A673 (cell line): Measurements from ENCODE around the gene VPS4A.

Experiments used
- EZH2 ChIP-seq: fragments of 200-600 bp; sonication (generic); IDR thresholded peaks from 2 replicates; pipeline ENCODE4 v1.6.1; 2017; ENCODE audit warnings: borderline replicate concordance, low read depth, mild to moderate bottlenecking, mixed read lengths, antibody characterized with exemption, low read length; ENCODE audit not compliant: poor library complexity, severe bottlenecking
- TF ChIP-seq, protein P1 (sequence below): fragments of 300-800, 200-600 bp; sonication (generic); conservative IDR thresholded peaks from 2 replicates; pipeline ENCODE4 v1.5.1; 2017; ENCODE audit warnings: low read depth, mild to moderate bottlenecking, antibody characterized with exemption, low read length, moderate library complexity, mixed read lengths

DNA sequence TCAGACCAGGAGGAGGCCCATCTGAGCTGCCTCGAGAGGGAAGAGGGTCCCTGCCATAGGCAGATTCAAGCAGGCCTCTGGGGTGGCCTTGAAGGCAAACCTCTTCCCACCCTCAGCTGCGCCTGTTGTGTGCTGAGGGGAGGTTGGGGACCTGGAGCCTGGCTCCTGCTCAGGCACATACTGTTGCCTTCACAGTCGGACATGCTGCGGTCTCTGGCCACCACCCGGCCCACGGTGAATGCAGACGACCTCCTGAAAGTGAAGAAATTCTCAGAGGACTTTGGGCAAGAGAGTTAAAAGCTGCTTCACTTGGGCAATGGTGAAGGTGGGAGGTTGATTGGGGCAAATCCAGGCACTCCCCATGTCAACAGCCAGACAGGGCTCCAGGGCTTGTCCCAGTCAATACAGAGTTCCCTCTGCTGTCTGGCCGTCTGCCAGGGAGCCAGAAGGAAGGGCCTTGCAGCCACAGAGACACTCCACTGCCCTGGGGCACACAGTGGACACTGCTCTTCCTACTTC, 12.9 kb downstream of the VPS4A start:
- TF ChIP-seq, protein P1, sequence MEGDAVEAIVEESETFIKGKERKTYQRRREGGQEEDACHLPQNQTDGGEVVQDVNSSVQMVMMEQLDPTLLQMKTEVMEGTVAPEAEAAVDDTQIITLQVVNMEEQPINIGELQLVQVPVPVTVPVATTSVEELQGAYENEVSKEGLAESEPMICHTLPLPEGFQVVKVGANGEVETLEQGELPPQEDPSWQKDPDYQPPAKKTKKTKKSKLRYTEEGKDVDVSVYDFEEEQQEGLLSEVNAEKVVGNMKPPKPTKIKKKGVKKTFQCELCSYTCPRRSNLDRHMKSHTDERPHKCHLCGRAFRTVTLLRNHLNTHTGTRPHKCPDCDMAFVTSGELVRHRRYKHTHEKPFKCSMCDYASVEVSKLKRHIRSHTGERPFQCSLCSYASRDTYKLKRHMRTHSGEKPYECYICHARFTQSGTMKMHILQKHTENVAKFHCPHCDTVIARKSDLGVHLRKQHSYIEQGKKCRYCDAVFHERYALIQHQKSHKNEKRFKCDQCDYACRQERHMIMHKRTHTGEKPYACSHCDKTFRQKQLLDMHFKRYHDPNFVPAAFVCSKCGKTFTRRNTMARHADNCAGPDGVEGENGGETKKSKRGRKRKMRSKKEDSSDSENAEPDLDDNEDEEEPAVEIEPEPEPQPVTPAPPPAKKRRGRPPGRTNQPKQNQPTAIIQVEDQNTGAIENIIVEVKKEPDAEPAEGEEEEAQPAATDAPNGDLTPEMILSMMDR = no peak
- no peak for TF ChIP-seq EZH2
